ENCODE data around the gene NEK6. TPM values are rescaled to one million over a fixed set of nuclear protein-coding genes. Genes with fewer than 3 reads are reported as not detected.

The NEK6 gene
- total and polyA plus RNA-seq, 9 of the 15 experiments (the other 6 are each of a cell fraction or from before 2014, with no cell fraction given) = 3.1 to 19.0 (median 8.4) TPM

- TF ChIP-seq, protein P1, sequence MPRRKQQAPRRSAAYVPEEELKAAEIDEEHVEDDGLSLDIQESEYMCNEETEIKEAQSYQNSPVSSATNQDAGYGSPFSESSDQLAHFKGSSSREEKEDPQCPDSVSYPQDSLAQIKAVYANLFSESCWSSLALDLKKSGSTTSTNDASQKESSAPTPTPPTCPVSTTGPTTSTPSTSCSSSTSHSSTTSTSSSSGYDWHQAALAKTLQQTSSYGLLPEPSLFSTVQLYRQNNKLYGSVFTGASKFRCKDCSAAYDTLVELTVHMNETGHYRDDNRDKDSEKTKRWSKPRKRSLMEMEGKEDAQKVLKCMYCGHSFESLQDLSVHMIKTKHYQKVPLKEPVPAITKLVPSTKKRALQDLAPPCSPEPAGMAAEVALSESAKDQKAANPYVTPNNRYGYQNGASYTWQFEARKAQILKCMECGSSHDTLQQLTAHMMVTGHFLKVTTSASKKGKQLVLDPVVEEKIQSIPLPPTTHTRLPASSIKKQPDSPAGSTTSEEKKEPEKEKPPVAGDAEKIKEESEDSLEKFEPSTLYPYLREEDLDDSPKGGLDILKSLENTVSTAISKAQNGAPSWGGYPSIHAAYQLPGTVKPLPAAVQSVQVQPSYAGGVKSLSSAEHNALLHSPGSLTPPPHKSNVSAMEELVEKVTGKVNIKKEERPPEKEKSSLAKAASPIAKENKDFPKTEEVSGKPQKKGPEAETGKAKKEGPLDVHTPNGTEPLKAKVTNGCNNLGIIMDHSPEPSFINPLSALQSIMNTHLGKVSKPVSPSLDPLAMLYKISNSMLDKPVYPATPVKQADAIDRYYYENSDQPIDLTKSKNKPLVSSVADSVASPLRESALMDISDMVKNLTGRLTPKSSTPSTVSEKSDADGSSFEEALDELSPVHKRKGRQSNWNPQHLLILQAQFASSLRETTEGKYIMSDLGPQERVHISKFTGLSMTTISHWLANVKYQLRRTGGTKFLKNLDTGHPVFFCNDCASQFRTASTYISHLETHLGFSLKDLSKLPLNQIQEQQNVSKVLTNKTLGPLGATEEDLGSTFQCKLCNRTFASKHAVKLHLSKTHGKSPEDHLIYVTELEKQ (CRISPR knock-in tag; IDR thresholded peaks at IDR 0.05) = no peak
Observed at GRCh38 chr9:124358631-124359030, 100.9 kb downstream of the NEK6 start (continued).

DNA sequence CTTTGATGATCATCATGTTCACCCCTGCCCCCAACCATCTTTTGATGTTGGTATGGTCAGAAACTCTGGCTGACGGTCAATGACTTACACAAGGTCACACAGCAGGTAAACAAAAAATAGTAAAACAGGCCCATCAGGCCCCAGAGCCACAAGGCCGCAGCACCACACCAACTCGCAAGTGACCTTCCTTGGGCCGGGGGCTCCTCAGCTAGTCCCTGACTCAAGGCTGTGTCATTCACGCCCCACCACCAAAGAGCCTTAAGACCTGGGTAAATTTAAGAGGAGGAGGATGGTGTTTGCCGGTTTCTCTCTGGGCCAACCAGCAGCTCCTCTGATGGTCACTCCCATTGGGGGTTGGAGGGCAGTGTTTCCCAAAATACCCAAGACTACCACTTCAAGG, 101.7 kb downstream of the NEK6 start:
- Histone ChIP-seq H2AFZ (ENCODE audit: low read depth, low read length) (no peak overlapping the region), H3K9me1 (ENCODE audit: control insufficient read depth, insufficient read depth, low read length) (no peaks in the 10 kb centered on the region), H3K27ac (ENCODE audit: extremely low read depth, low read depth, low read length) (no peak overlapping the region), H3K4me3 (no peak overlapping the region), H3K4me1 (replicated peaks in 1 of 2; ENCODE audit: control insufficient read depth in 2 of 2, insufficient read depth in 2 of 2, low read length in 2 of 2) (peaks cover 0 to 9% of the 10 kb centered on the region in 2 experiments; a peak in 2 of 5 replicates), H3K79me2 (ENCODE audit: control insufficient read depth, insufficient read depth, low read length) (peaks cover 74% of the 10 kb centered on the region), H3K4me2 (ENCODE audit: insufficient read depth, low read length) (no peak overlapping the region), H3K9ac (ENCODE audit: insufficient read depth in 1 of 2, low read depth in 2 of 2, low read length in 2 of 2) (no peak overlapping the region), H3K9me3 (replicated peaks; ENCODE audit: control insufficient read depth, insufficient read depth, low read depth, low read length) (no peaks in the 10 kb centered on the region), H3K36me3 (ENCODE audit: control insufficient read depth, insufficient read depth, low read length) (peaks cover 57% of the 10 kb centered on the region; the same call in 2 of the 3 replicates), H3K27me3 (ENCODE audit: control insufficient read depth in 2 of 2, insufficient read depth in 2 of 2, low read length in 2 of 2) (no peaks in the 10 kb centered on the region), H4K20me1 (replicated peaks; ENCODE audit: control insufficient read depth, insufficient read depth, low read length) (peaks cover 25% of the 10 kb centered on the region)
- DNase-seq (ENCODE audit: extremely low read depth in 1 of 4, low spot score in 3 of 4) (no peak), ATAC-seq (no peak), FAIRE-seq (no peak)
- TF ChIP-seq MEIS2 (IDR thresholded peaks at IDR 0.05; ENCODE audit: partially characterized antibody) (no peak), YY1 (IDR thresholded peaks at IDR 0.05; ENCODE audit: borderline replicate concordance in 1 of 3, control insufficient read depth in 1 of 3, extremely low read depth in 1 of 3, insufficient read depth in 3 of 3, insufficient read length in 1 of 3, insufficient replicate concordance in 2 of 3, low read depth in 1 of 3, low read length in 2 of 3) (no peak)
- intact Hi-C loops (cut with micrococcal nuclease) (no loop called here), in situ Hi-C loops (cut with MboI) (no loop called here)
- WGBS (ENCODE audit: insufficient coverage, low coverage, missing lambda C conversion rate) = 84% methylated on average over 6 of the region's 6 CpGs
- CTCF ChIA-PET (ENCODE audit: low intra/inter-chr PET ratio) = interaction anchor here (0.7 kb wide), 1 partner anchor 1225 kb away, joined by 3 read pairs; no protein-coding TSS in a partner anchor
- BruUV-seq (replicated peaks) = no TSS peak
- POLR2A ChIA-PET = interaction anchor here (2.0 kb wide), 1 partner anchor 19 kb away, joined by 5 read pairs; no protein-coding TSS in a partner anchor

All from K562 (cell line).